ENCODE measurements around the gene ELF4.
"Not testable (repeated sequence)": the region's sequence is repeated elsewhere in the genome, so short reads cannot be mapped to it uniquely, and the experiment has no call there.

The ELF4 gene

GRCh38 chrX:130115119-130115885, 5.0 kb upstream of the ELF4 start:
- not testable (repeated sequence) for H3K18ac ChIP-seq (ENCODE audit: low read depth in 1 of 2, low read length in 2 of 2); H2BK12ac ChIP-seq (ENCODE audit: low read length in 2 of 2); H2AFZ ChIP-seq (ENCODE audit: low read depth, low read length); H2BK120ac ChIP-seq (ENCODE audit: low read depth, low read length); H3K27me3 ChIP-seq (ENCODE audit: control insufficient read depth in 1 of 2, insufficient read depth in 1 of 2, low read length in 2 of 2); H3K4ac ChIP-seq (ENCODE audit: low read depth in 1 of 2, low read length in 2 of 2); H3K23ac ChIP-seq (ENCODE audit: low read length in 2 of 2); H3K14ac ChIP-seq (ENCODE audit: low read length in 2 of 2); H3K4me3 ChIP-seq (ENCODE audit: insufficient read depth in 1 of 2, low read depth in 1 of 2, low read length in 2 of 2); H3K36me3 ChIP-seq (ENCODE audit: control insufficient read depth in 1 of 2, insufficient read depth in 2 of 2, low read depth in 1 of 2, low read length in 2 of 2); H3K9me3 ChIP-seq (ENCODE audit: control insufficient read depth, low read length); H3K4me2 ChIP-seq (ENCODE audit: low read length, poor library complexity, severe bottlenecking); H4K91ac ChIP-seq (ENCODE audit: low read length); H2AK5ac ChIP-seq (ENCODE audit: low read length, severe bottlenecking); H3K27ac ChIP-seq (ENCODE audit: low read length, poor library complexity, severe bottlenecking); H4K8ac ChIP-seq (ENCODE audit: low read length); H2BK5ac ChIP-seq (ENCODE audit: low read depth, low read length, poor library complexity, severe bottlenecking); H3K79me1 ChIP-seq (replicated peaks; ENCODE audit: low read length, poor library complexity, severe bottlenecking); H2BK15ac ChIP-seq (ENCODE audit: low read depth, poor library complexity, severe bottlenecking); H3K9ac ChIP-seq (ENCODE audit: low read length)
- peak; percentile 62 for DNase-seq
- 80% methylated on average over 7 of the region's 10 CpGs for WGBS
- peaks cover 35% of the 10 kb centered on the region for H3K4me1 ChIP-seq (ENCODE audit: control insufficient read depth, insufficient read depth, low read depth, low read length)

GRCh38 chrX:130114141-130114588, 3.9 kb upstream of the ELF4 start:
- no peaks in the 10 kb centered on the region for H3K79me1 ChIP-seq (replicated peaks; ENCODE audit: low read length, poor library complexity, severe bottlenecking)
- no peak for DNase-seq
- no peaks in the 10 kb centered on the region for H3K36me3 ChIP-seq (ENCODE audit: control insufficient read depth in 1 of 2, insufficient read depth in 2 of 2, low read depth in 1 of 2, low read length in 2 of 2)
- no peak overlapping the region for H2AFZ ChIP-seq (ENCODE audit: low read depth, low read length)
- peaks cover 32% of the 10 kb centered on the region for H3K4me1 ChIP-seq (ENCODE audit: control insufficient read depth, insufficient read depth, low read depth, low read length)
- 70% methylated on average over 9 of the region's 9 CpGs for WGBS
- no peak overlapping the region for H3K4ac ChIP-seq (ENCODE audit: low read depth in 1 of 2, low read length in 2 of 2)
- no peaks in the 10 kb centered on the region for H3K9me3 ChIP-seq (ENCODE audit: control insufficient read depth, low read length)
- H3K4me2 ChIP-seq (ENCODE audit: low read length, poor library complexity, severe bottlenecking) = no peak overlapping the region
- peak overlapping the region in 1 of 2 experiments; percentile 43 for H3K18ac ChIP-seq (ENCODE audit: low read depth in 1 of 2, low read length in 2 of 2)
- H3K4me3 ChIP-seq (ENCODE audit: insufficient read depth in 1 of 2, low read depth in 1 of 2, low read length in 2 of 2) = no peak overlapping the region
- H2AK5ac ChIP-seq (ENCODE audit: low read length, severe bottlenecking) = no peak overlapping the region
- no peak overlapping the region for H2BK5ac ChIP-seq (ENCODE audit: low read depth, low read length, poor library complexity, severe bottlenecking)
- H4K8ac ChIP-seq (ENCODE audit: low read length) = no peak overlapping the region
- H3K27ac ChIP-seq (ENCODE audit: low read length, poor library complexity, severe bottlenecking) = no peak overlapping the region
- no peak overlapping the region for H3K23ac ChIP-seq (ENCODE audit: low read length in 2 of 2)
- no peak overlapping the region for H4K91ac ChIP-seq (ENCODE audit: low read length)
- no peak overlapping the region for H2BK12ac ChIP-seq (ENCODE audit: low read length in 2 of 2)
- no peak overlapping the region for H3K9ac ChIP-seq (ENCODE audit: low read length)
- no peak overlapping the region for H2BK15ac ChIP-seq (ENCODE audit: low read depth, poor library complexity, severe bottlenecking)
- no peak overlapping the region for H3K14ac ChIP-seq (ENCODE audit: low read length in 2 of 2)
- H2BK120ac ChIP-seq (ENCODE audit: low read depth, low read length) = no peak overlapping the region
- peaks cover 0 to 5% of the 10 kb centered on the region in 2 experiments for H3K27me3 ChIP-seq (ENCODE audit: control insufficient read depth in 1 of 2, insufficient read depth in 1 of 2, low read length in 2 of 2)

DNA sequence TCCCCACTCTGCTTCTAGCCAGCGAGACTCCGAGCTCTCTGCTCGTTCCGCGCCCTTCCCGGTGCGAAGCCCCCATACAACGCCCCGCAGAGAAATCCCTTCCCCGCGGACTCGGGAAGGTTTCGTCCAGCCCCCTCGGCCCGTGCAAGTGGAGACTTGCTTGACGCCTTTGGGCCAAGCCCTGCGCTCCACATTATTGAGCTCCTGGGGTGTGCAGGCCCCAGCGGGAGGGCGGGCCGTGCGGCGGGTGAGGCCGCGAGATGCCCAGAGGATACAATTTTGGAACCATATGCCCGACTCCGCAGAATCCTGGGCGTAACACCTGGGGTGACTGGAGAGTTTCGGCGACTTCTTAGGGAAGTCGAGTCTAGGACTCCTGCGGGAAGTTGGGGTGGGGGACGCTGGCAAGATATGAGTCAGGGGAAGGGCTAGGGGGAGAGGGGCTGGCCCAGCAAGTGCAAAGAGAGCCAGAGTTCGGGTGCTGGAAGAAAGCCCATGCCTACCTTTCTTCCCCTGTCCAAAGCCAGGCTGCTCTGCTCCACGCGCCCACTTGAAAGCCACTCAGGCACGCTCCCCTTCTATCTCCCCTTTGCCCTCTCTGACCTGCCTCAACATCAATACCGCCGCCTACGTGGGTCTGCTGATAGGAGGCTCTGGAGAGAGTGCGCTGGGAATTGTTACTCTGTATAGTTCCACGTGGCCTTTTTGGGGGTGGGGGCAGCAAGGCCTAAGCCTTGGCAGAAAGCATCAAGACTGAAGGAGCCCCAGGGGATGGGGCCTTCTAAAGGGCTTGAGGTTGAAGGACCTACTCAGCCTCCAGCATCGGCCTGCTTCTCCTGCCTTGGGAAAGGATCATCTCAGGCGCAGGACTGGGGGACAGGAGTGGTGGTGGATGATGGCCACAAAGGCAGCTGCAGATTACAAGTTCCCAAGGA, 1.2 kb upstream of the ELF4 start:
- 21% methylated on average over 36 of the region's 43 CpGs for WGBS
- H2AK5ac ChIP-seq (ENCODE audit: low read length, severe bottlenecking) = peak overlapping the region; percentile 54
- no peak overlapping the region for H2AFZ ChIP-seq (ENCODE audit: low read depth, low read length)
- no peak overlapping the region for H3K23ac ChIP-seq (ENCODE audit: low read length in 2 of 2)
- peak overlapping the region; percentile 73 for H3K4me2 ChIP-seq (ENCODE audit: low read length, poor library complexity, severe bottlenecking)
- H3K9ac ChIP-seq (ENCODE audit: low read length) = peak overlapping the region; percentile 76
- H3K79me1 ChIP-seq (replicated peaks; ENCODE audit: low read length, poor library complexity, severe bottlenecking) = no peaks in the 10 kb centered on the region
- peak overlapping the region; percentile 36 to 64 for H3K4me3 ChIP-seq (ENCODE audit: insufficient read depth in 1 of 2, low read depth in 1 of 2, low read length in 2 of 2)
- H3K27me3 ChIP-seq (ENCODE audit: control insufficient read depth in 1 of 2, insufficient read depth in 1 of 2, low read length in 2 of 2) = peaks cover 0 to 3% of the 10 kb centered on the region in 2 experiments
- no peak overlapping the region for H3K14ac ChIP-seq (ENCODE audit: low read length in 2 of 2)
- H2BK5ac ChIP-seq (ENCODE audit: low read depth, low read length, poor library complexity, severe bottlenecking) = no peak overlapping the region
- H2BK12ac ChIP-seq (ENCODE audit: low read length in 2 of 2) = no peak overlapping the region
- H3K36me3 ChIP-seq (ENCODE audit: control insufficient read depth in 1 of 2, insufficient read depth in 2 of 2, low read depth in 1 of 2, low read length in 2 of 2) = no peaks in the 10 kb centered on the region
- peak overlapping the region; percentile 54 for H4K8ac ChIP-seq (ENCODE audit: low read length)
- H3K18ac ChIP-seq (ENCODE audit: low read depth in 1 of 2, low read length in 2 of 2) = peak overlapping the region; percentile 54 to 75
- DNase-seq = peak; percentile 29
- H2BK15ac ChIP-seq (ENCODE audit: low read depth, poor library complexity, severe bottlenecking) = peak overlapping the region; percentile 69
- peak overlapping the region; percentile 92 for H2BK120ac ChIP-seq (ENCODE audit: low read depth, low read length)
- peaks cover 26% of the 10 kb centered on the region for H3K4me1 ChIP-seq (ENCODE audit: control insufficient read depth, insufficient read depth, low read depth, low read length)
- peak overlapping the region in 1 of 2 experiments; percentile 66 for H3K4ac ChIP-seq (ENCODE audit: low read depth in 1 of 2, low read length in 2 of 2)
- H4K91ac ChIP-seq (ENCODE audit: low read length) = peak overlapping the region; percentile 15
- H3K9me3 ChIP-seq (ENCODE audit: control insufficient read depth, low read length) = no peaks in the 10 kb centered on the region
- peak overlapping the region; percentile 8 for H3K27ac ChIP-seq (ENCODE audit: low read length, poor library complexity, severe bottlenecking)
